Upper lobe of left lung (tissue), 6 donors: ENCODE measurements around the gene BACE2. TPM values are rescaled to one million over a fixed set of nuclear protein-coding genes. Genes with fewer than 3 reads are reported as not detected.

ENCODE experiments used
- ATAC-seq, 2 donors: fragments of 200-7000 bp; cut with Tn5 transposase; one replicate each; pipeline ENCODE4 v1.9.1; 2022; ENCODE audit warnings: mild to moderate bottlenecking in 2 of 2, moderate library complexity in 2 of 2; ENCODE audit not compliant: low FRiP score in 2 of 2
- DNase-seq, 2 donors: peaks; one replicate each; pipeline ENCODE4 v3.0.0-alpha.2; 2019 to 2020
- H3K27ac ChIP-seq, 4 donors: fragments of 200-600 bp; sonication (generic); one replicate each; pipeline ENCODE4 v1.5.1; 2016 to 2019
- H3K27me3 ChIP-seq, 4 donors: fragments of 200-600 bp; sonication (generic); one replicate each; pipeline ENCODE4 v1.5.1; 2017 to 2019
- H3K36me3 ChIP-seq, 4 donors: fragments of 200-600 bp; sonication (generic); one replicate each; pipeline ENCODE4 v1.5.1; 2016 to 2019
- H3K4me1 ChIP-seq, 4 donors: fragments of 200-600 bp; sonication (generic); one replicate each; pipeline ENCODE4 v1.5.1; 2018 to 2019
- H3K4me3 ChIP-seq, 4 donors: fragments of 200-600 bp; sonication (generic); one replicate each; pipeline ENCODE4 v1.5.1; 2017 to 2019; ENCODE audit warnings: mild to moderate bottlenecking in 2 of 4, moderate library complexity in 1 of 4
- H3K9me3 ChIP-seq, 4 donors: fragments of 200-600 bp; sonication (generic); one replicate each; pipeline ENCODE4 v1.5.1; 2018 to 2019
- CTCF ChIP-seq, 6 experiments: fragments of 450-650 bp in 4 of 6; fragments of 200-600 bp in 2 of 6; sonication (generic) in 2 of 6; IDR thresholded peaks; one replicate each; pipeline ENCODE4 v1.5.1; 2016 to 2019; ENCODE audit warnings: antibody characterized with exemption in 6 of 6
- EP300 ChIP-seq, 4 donors: sonication (generic); formaldehyde crosslinking; IDR thresholded peaks; one replicate each; pipeline ENCODE4 v1.5.1; 2017; ENCODE audit warnings: antibody characterized with exemption in 4 of 4, control low read depth in 2 of 4
- POLR2A ChIP-seq, 4 donors: fragments of 450-650 bp; IDR thresholded peaks; one replicate each; pipeline ENCODE4 v1.5.1; 2016 to 2017; ENCODE audit warnings: antibody characterized with exemption in 4 of 4, mild to moderate bottlenecking in 2 of 4
- POLR2AphosphoS5 ChIP-seq, 2 donors: sonication (generic); formaldehyde crosslinking; IDR thresholded peaks; one replicate each; pipeline ENCODE4 v1.5.1; 2017; ENCODE audit warnings: antibody characterized with exemption in 2 of 2
- WGBS, 2 donors: methylation state at CpG; one replicate each; pipeline ENCODE4 v1.1.5; 2017 to 2018; 5-methylcytosine and 5-hydroxymethylcytosine counted together
- total RNA-seq, 6 donors: library from RNA; depleted of rRNA in 4 of 6; stranded (reverse); fragments of >200 nt in 4 of 6; gene quantifications; one replicate each; pipeline versions ENCODE4 v1.1.0 to v1.2.1, GENCODE V29; 2016 to 2021
- donor health status: DM: no; HTN: no; CAD: no; lungs with moderate emphysema.
- donor health status: DM: no; HTN: yes; CAD: no; lungs with severe emphysema.

BACE2 gene
- total RNA-seq, 6 donors from 2014 or later: 15.1 to 43.0 (median 26.3) TPM

DNA sequence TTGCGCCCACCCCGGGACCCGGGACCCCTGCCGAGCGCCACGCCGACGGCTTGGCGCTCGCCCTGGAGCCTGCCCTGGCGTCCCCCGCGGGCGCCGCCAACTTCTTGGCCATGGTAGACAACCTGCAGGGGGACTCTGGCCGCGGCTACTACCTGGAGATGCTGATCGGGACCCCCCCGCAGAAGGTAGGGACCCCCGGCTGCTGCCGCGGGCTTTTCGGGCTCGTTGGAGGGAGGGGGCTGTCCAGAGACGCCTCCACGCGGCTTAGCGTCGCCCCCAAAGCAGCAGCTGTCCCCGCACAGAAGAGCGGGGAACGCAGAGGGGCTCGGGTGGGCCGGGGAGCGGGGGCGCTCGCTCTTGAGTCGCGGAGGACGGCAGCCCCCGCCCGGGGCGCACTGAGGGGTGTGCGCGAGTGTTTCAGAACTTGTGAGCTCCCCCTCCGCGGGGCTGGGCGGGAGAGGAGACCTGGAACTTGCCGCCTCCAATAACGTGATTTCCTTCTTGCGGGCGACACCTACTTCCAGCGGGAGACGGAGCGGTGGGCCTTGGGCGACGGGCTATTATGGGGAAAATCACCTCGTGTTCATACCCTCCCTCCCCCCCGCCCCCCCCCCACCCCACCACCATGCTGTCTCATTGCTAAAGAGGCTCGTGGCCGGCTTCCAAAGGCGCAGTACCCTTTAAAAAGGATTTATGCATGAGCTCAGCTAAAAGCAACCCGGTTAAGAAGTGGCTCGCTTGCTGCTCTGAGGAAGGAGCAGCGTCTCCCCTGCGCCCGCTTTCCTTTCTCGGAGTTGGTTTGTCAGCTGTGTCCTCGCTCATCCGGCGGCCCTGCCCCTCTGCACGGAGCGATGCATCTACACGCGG is 664 bp downstream of the BACE2 start:
- 0% methylated on average over 28 to 53 of the region's 75 CpGs for WGBS, 2 donors
- Histone ChIP-seq H3K9me3 (no peaks in the 10 kb centered on the region), H3K36me3 (no peaks in the 10 kb centered on the region), H3K4me1 (peaks cover 0 to 28% (median 14%) of the 10 kb centered on the region in 4 donors), H3K4me3 (peak overlapping the region; percentile 42 to 93 (median 89)), H3K27me3 (no peaks in the 10 kb centered on the region), H3K27ac (peak overlapping the region; percentile 80 to 90 (median 88))
- ATAC-seq (peak in 1 of 2 donors; percentile 48), DNase-seq (peak; percentile 56 to 87)
- TF ChIP-seq POLR2AphosphoS5 (IDR thresholded peaks at IDR 0.05) (peak in 1 of 2 donors; percentile 22), CTCF (IDR thresholded peaks at IDR 0.05) (no peak)

DNA sequence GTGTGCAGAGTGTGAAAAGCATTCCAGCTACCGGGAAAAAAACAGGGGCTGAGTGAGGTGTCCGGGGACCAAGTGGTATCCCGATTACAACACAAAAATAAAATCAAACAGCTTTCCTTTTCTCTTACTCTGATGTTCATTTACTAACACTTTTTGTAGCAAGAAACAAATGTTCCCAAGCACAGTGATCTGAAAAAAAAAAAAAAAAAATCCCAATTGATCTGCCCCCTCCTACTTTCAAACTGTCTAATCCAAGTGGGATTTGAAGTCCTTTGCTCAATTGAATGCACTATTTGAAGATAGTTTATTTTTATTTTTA is 1.3 kb downstream of the BACE2 start:
- Histone ChIP-seq H3K9me3 (no peaks in the 10 kb centered on the region), H3K4me3 (peak overlapping the region in 3 of 4 donors; percentile 87 to 93 (median 91)), H3K27ac (peak overlapping the region in 3 of 4 donors; percentile 85 to 90 (median 90)), H3K4me1 (peaks cover 0 to 28% (median 14%) of the 10 kb centered on the region in 4 donors), H3K27me3 (no peaks in the 10 kb centered on the region), H3K36me3 (no peaks in the 10 kb centered on the region)
- TF ChIP-seq EP300 (IDR thresholded peaks at IDR 0.05) (no peak), POLR2AphosphoS5 (IDR thresholded peaks at IDR 0.05) (no peak), POLR2A (IDR thresholded peaks at IDR 0.05) (no peak), CTCF (IDR thresholded peaks at IDR 0.05) (no peak)
- no peak for ATAC-seq
- WGBS, 2 donors: 1 to 6% methylated on average over 3 of the region's 3 CpGs
- no peak for DNase-seq

GRCh38 chr21:41169701-41170100 is 1.7 kb downstream of the BACE2 start:
- Histone ChIP-seq H3K27me3 (no peaks in the 10 kb centered on the region), H3K4me1 (peaks cover 0 to 28% (median 14%) of the 10 kb centered on the region in 4 donors), H3K27ac (no peak overlapping the region), H3K36me3 (no peaks in the 10 kb centered on the region), H3K9me3 (no peaks in the 10 kb centered on the region), H3K4me3 (no peak overlapping the region)
- no peak for ATAC-seq
- DNase-seq: no peak
- no peak for TF ChIP-seq POLR2A (IDR thresholded peaks at IDR 0.05)
- no peak for TF ChIP-seq POLR2AphosphoS5 (IDR thresholded peaks at IDR 0.05)
- no peak for TF ChIP-seq CTCF (IDR thresholded peaks at IDR 0.05)
- TF ChIP-seq EP300 (IDR thresholded peaks at IDR 0.05): no peak
- WGBS, 2 donors: 76 to 78% methylated on average over 6 of the region's 6 CpGs

DNA sequence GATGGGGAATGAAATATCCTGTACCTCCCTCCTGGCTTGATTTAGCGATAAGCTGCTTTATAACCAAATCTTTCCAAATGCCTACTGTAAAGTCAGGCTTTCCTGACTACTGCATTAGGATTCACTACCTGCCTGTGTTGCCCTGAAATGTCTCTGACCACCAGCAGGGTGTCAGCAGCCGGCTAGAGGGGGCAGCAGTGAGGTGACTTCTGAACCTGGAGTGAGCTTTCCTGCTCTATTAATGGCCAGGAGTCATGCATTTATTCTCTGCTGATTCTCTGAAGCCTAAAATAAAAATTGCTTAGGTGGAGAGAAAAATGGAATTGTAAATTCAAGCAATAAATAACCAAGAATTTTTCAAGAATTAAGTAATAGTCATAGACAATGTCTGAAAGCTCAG is 2.5 kb downstream of the BACE2 start:
- DNase-seq: peak in 1 of 2 donors; percentile 58
- TF ChIP-seq POLR2A (IDR thresholded peaks at IDR 0.05): no peak
- TF ChIP-seq CTCF (IDR thresholded peaks at IDR 0.05): peak; percentile 19 to 55 (median 41)
- Histone ChIP-seq H3K27me3 (no peaks in the 10 kb centered on the region), H3K4me1 (peaks cover 0 to 28% (median 14%) of the 10 kb centered on the region in 4 donors), H3K9me3 (no peaks in the 10 kb centered on the region), H3K27ac (peak overlapping the region in 1 of 4 donors; percentile 13), H3K4me3 (no peak overlapping the region), H3K36me3 (no peaks in the 10 kb centered on the region)
- 47 to 49% methylated on average over 2 of the region's 2 CpGs for WGBS, 2 donors
- ATAC-seq: no peak
